Measurements from ENCODE around the gene CHMP1B.

GRCh38 chr18:11817229-11817628, 34.0 kb upstream of the CHMP1B start:
- TF ChIP-seq EZH2phosphoT487 (IDR thresholded peaks at IDR 0.05; ENCODE audit: insufficient read depth, low read depth) (no peak), EZH2 (IDR thresholded peaks at IDR 0.05; ENCODE audit: insufficient read depth, poor library complexity, severe bottlenecking) (no peak)

Measured in GM23248 (cell line).